ENCODE data around the gene AFM. TPM values are rescaled to one million over a fixed set of nuclear protein-coding genes. Genes with fewer than 3 reads are reported as not detected.

The AFM gene
- total RNA-seq, 1 donor, result not detected

DNA sequence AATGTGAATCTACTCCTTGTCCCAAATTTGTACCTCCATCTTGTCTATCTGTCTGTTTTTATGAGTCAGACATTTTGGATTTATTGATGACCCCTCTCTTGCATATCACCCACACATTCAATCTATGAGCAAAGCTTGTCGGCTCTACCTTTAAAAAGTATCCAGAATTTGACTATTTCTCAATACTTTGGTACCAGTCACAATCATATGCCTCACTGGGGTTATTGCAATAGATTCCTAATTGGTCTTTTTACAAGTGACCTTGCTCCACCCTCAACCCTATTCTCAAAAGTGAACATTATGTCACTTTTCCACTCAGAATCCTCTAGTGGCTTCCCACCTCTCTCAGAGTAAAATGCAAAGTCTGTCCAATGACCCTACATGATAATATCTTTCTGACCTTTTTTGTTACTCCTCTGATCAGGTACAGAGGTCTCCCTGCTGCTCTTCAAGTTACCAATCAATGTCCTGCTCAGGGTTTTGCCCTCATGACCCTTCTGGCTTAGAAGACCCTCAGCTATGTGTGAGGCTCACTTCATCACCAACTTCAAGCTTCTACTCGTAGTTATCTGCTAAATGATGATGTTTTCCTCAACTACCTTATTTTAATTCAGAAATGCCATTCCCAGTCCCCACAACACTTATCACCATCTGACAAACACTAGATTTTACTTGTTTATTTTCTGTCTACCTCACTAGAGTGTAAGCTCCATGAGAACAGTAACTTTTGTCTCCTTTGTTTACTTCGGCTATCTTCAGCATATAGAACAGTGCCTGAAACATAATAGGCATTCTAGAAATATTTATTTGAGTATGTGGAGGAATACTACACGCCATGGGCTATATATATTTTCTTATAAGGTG lies 23.1 kb upstream of the AFM start:
- Histone ChIP-seq H3K9me3 (ENCODE audit: low read depth, low read length) (no peaks in the 10 kb centered on the region), H3K4me1 (ENCODE audit: insufficient read depth, low read length) (no peaks in the 10 kb centered on the region), H3K27me3 (ENCODE audit: insufficient read depth, low read length) (no peaks in the 10 kb centered on the region), H3K4me3 (ENCODE audit: low read length) (no peak overlapping the region)

GRCh38 chr4:73459048-73459421 lies 22.5 kb upstream of the AFM start:
- H3K9me3 ChIP-seq (ENCODE audit: low read depth, low read length), result no peaks in the 10 kb centered on the region
- no peaks in the 10 kb centered on the region for H3K4me1 ChIP-seq (ENCODE audit: insufficient read depth, low read length)
- H3K4me3 ChIP-seq (ENCODE audit: low read length), result no peak overlapping the region
- H3K27me3 ChIP-seq (ENCODE audit: insufficient read depth, low read length), result no peaks in the 10 kb centered on the region

DNA sequence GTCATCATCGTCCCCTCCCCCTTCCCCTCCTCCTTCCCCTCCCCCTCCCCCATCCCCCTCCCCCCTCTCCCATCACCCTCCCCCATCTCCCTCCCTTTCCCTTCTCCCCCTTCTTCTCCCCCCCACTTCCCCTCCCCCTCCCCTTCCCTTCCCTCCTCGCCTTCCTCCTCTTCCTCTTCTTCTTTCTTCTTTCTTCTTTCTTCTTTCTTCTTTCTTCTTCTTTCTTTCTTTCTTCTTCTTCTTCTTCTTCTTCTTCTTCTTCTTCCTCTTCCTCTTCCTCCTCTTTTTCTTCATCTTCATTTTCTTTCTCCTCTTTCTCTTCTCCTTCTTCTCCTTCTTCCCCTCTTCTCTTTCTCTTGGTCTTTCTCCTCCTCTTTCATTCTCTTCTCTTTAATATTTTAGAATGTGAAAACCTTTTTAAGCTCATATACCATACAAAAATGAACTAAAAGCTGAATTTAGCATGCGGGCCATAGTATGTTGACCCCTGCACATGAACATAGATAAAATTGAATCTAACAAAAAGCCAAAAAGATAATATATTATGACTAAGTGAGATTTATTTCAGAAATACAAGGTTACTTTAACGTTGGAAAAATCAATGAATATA lies 20.5 kb upstream of the AFM start:
- H3K9me3 ChIP-seq (ENCODE audit: low read depth, low read length), result no peaks in the 10 kb centered on the region
- no peaks in the 10 kb centered on the region for H3K4me1 ChIP-seq (ENCODE audit: insufficient read depth, low read length)
- no peak overlapping the region for H3K4me3 ChIP-seq (ENCODE audit: low read length)
- H3K27me3 ChIP-seq (ENCODE audit: insufficient read depth, low read length), result no peaks in the 10 kb centered on the region

DNA sequence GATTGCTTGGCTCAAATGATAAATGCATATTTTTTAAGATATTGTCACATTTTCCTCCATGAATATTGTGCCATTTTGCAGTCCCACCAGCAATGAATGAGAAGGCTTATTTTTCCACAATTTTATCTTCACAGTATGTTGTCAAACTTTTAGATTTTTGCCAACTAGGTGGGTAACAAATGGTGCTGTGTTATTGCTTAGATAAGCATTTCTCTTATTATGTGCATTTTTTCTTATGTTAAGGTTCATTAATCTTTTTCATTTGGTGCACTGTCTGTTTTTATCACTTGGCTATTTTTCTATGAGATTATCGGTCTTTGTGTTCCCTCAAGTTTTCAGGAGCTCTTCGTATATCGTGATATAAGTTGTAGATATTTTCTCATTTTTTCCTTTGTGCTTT lies 13.4 kb upstream of the AFM start:
- Histone ChIP-seq H3K4me3 (ENCODE audit: low read length) (no peak overlapping the region), H3K27me3 (ENCODE audit: insufficient read depth, low read length) (no peaks in the 10 kb centered on the region), H3K4me1 (ENCODE audit: insufficient read depth, low read length) (no peaks in the 10 kb centered on the region), H3K9me3 (ENCODE audit: low read depth, low read length) (no peaks in the 10 kb centered on the region)

- H3K9me3 ChIP-seq (ENCODE audit: low read depth, low read length), result no peaks in the 10 kb centered on the region
- no peak overlapping the region for H3K4me3 ChIP-seq (ENCODE audit: low read length)
- no peaks in the 10 kb centered on the region for H3K27me3 ChIP-seq (ENCODE audit: insufficient read depth, low read length)
- H3K4me1 ChIP-seq (ENCODE audit: insufficient read depth, low read length), result no peaks in the 10 kb centered on the region
Observed at GRCh38 chr4:73470728-73471127, 10.8 kb upstream of the AFM start.

GRCh38 chr4:73477176-73477575 lies 4.4 kb upstream of the AFM start:
- Histone ChIP-seq H3K4me3 (ENCODE audit: low read length) (no peak overlapping the region), H3K4me1 (ENCODE audit: insufficient read depth, low read length) (no peaks in the 10 kb centered on the region), H3K9me3 (ENCODE audit: low read depth, low read length) (no peaks in the 10 kb centered on the region), H3K27me3 (ENCODE audit: insufficient read depth, low read length) (no peaks in the 10 kb centered on the region)

- no peaks in the 10 kb centered on the region for H3K27me3 ChIP-seq (ENCODE audit: insufficient read depth, low read length)
- H3K4me1 ChIP-seq (ENCODE audit: insufficient read depth, low read length), result no peaks in the 10 kb centered on the region
- no peaks in the 10 kb centered on the region for H3K9me3 ChIP-seq (ENCODE audit: low read depth, low read length)
- H3K4me3 ChIP-seq (ENCODE audit: low read length), result no peak overlapping the region
Observed at GRCh38 chr4:73479323-73479722, 2.2 kb upstream of the AFM start.

GRCh38 chr4:73485085-73485484 lies 3.5 kb downstream of the AFM start:
- no peaks in the 10 kb centered on the region for H3K9me3 ChIP-seq (ENCODE audit: low read depth, low read length)
- H3K27me3 ChIP-seq (ENCODE audit: insufficient read depth, low read length), result no peaks in the 10 kb centered on the region
- H3K4me1 ChIP-seq (ENCODE audit: insufficient read depth, low read length), result no peaks in the 10 kb centered on the region
- H3K4me3 ChIP-seq (ENCODE audit: low read length), result no peak overlapping the region

DNA sequence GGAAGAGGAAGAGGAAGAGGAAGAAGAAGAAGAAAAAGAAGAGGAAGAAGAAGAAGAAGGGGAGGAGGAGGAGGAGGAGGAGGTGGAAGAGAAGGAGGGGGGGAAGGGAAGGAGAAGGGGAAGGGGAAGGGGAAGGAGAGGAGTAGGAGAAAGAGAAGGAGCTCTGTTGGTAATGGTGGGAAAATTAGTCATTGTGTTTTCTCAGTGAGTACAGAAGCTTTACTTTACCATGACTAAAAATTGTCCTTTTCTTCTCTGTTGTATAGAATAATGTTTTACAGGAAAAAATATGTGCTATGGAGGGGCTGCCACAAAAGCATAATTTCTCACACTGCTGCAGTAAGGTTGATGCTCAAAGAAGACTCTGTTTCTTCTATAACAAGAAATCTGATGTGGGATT lies 4.1 kb downstream of the AFM start:
- no peak overlapping the region for H3K4me3 ChIP-seq (ENCODE audit: low read length)
- no peaks in the 10 kb centered on the region for H3K4me1 ChIP-seq (ENCODE audit: insufficient read depth, low read length)
- no peaks in the 10 kb centered on the region for H3K9me3 ChIP-seq (ENCODE audit: low read depth, low read length)
- H3K27me3 ChIP-seq (ENCODE audit: insufficient read depth, low read length), result no peaks in the 10 kb centered on the region

- Histone ChIP-seq H3K27me3 (ENCODE audit: insufficient read depth, low read length) (no peaks in the 10 kb centered on the region), H3K4me3 (ENCODE audit: low read length) (no peak overlapping the region), H3K4me1 (ENCODE audit: insufficient read depth, low read length) (no peaks in the 10 kb centered on the region), H3K9me3 (ENCODE audit: low read depth, low read length) (no peaks in the 10 kb centered on the region)
Observed at GRCh38 chr4:73486497-73486896, 5.0 kb downstream of the AFM start.

GRCh38 chr4:73487233-73487632 lies 5.7 kb downstream of the AFM start:
- Histone ChIP-seq H3K27me3 (ENCODE audit: insufficient read depth, low read length) (no peaks in the 10 kb centered on the region), H3K4me3 (ENCODE audit: low read length) (no peak overlapping the region), H3K4me1 (ENCODE audit: insufficient read depth, low read length) (no peaks in the 10 kb centered on the region), H3K9me3 (ENCODE audit: low read depth, low read length) (no peaks in the 10 kb centered on the region)

DNA sequence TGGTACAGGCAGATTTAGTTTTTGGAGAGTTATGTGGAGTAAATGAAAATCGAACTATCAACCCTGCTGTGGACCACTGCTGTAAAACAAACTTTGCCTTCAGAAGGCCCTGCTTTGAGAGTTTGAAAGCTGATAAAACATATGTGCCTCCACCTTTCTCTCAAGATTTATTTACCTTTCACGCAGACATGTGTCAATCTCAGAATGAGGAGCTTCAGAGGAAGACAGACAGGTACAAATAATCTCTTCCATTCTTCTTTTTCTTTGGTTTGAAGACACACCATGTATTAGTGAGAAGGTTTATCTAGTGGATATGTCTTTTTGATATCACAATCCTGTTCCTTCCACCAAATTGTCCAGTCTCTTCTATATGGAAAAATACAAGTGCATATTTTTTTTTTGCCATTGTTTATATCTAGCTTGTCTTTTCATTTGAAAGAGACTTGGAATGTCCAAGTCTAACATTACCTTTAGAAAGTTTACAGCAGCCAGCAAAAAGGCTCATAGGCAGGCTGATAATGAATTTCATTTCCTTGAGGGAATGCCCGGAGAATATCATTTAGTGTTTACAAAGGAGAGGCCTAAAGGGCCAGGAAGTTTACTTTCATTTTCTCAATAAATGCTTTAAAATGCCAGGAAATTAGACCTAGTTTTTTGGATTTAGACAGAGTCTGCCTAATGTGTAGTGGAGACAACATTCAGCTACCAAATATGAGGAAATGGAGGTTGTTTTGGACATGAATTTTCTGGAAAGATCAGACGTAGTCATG lies 18.6 kb downstream of the AFM start:
- no peaks in the 10 kb centered on the region for H3K9me3 ChIP-seq (ENCODE audit: low read depth, low read length)
- H3K4me3 ChIP-seq (ENCODE audit: low read length), result no peak overlapping the region
- H3K27me3 ChIP-seq (ENCODE audit: insufficient read depth, low read length), result no peaks in the 10 kb centered on the region
- H3K4me1 ChIP-seq (ENCODE audit: insufficient read depth, low read length), result no peaks in the 10 kb centered on the region

DNA sequence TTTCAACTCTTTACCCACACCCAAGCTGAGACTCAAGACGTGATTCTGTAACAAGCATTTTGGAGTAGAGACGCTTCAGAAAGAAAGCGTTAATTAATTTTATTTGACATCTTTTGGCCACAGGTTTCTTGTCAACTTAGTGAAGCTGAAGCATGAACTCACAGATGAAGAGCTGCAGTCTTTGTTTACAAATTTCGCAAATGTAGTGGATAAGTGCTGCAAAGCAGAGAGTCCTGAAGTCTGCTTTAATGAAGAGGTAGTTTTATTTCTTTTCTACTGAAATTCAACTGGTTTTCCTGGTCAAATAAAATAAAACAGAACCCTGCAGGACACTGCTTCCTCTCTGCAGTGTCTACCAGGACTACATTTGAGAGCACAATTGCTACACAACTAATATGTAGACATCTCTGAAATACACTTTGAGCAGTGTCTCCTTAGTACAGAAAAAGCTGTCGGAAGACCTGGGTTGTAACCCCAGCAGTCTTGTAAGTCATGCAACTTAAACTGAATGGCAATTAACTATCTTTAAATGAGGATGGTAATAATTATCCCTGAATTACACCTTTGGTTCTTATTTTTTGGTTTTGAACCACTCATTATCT lies 20.2 kb downstream of the AFM start:
- Histone ChIP-seq H3K4me3 (ENCODE audit: low read length) (no peak overlapping the region), H3K9me3 (ENCODE audit: low read depth, low read length) (no peaks in the 10 kb centered on the region), H3K27me3 (ENCODE audit: insufficient read depth, low read length) (no peaks in the 10 kb centered on the region), H3K4me1 (ENCODE audit: insufficient read depth, low read length) (no peaks in the 10 kb centered on the region)

- H3K4me3 ChIP-seq (ENCODE audit: low read length), result no peak overlapping the region
- H3K4me1 ChIP-seq (ENCODE audit: insufficient read depth, low read length), result no peaks in the 10 kb centered on the region
- no peaks in the 10 kb centered on the region for H3K9me3 ChIP-seq (ENCODE audit: low read depth, low read length)
- H3K27me3 ChIP-seq (ENCODE audit: insufficient read depth, low read length), result no peaks in the 10 kb centered on the region
Observed at GRCh38 chr4:73505567-73505966, 24.0 kb downstream of the AFM start.

DNA sequence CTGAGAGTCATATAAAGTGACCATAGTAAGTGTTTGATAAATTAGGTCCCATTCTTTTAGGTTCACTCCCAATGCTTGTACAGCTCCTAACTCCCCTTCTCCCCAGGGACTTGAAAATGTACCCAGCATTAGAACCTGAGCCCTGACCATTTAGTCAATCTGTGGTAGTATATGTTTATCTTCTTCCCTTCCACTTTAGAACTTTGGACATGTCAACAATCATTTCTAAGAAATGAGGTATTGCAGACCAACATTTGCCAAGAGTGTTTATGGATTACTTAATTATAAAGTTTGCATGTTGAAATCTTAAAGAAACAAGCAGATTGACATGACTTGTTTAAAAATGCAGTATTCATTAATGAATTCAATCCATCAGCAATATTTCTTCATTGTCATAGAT lies 26.0 kb downstream of the AFM start:
- H3K4me3 ChIP-seq (ENCODE audit: low read length), result no peak overlapping the region
- H3K9me3 ChIP-seq (ENCODE audit: low read depth, low read length), result no peaks in the 10 kb centered on the region
- H3K27me3 ChIP-seq (ENCODE audit: insufficient read depth, low read length), result no peaks in the 10 kb centered on the region
- no peaks in the 10 kb centered on the region for H3K4me1 ChIP-seq (ENCODE audit: insufficient read depth, low read length)

Data from mononuclear cell (primary cell).